Ammon's horn (tissue), 1 donor: ENCODE data around the gene NIPBL.
"Not testable (repeated sequence)": the region's sequence is repeated elsewhere in the genome, so short reads cannot be mapped to it uniquely, and the experiment has no call there.

ENCODE experiments used
- DNase-seq: peaks from one replicate; pipeline ENCODE4 v3.0.0-alpha.2; 2016; ENCODE audit warnings: low spot score

NIPBL gene

GRCh38 chr5:37086466-37087173 is 210.1 kb downstream of the NIPBL start:
- DNase-seq = no peak

- DNase-seq = no peak
Measured at GRCh38 chr5:37088009-37088408, 211.4 kb downstream of the NIPBL start.

GRCh38 chr5:37090123-37090726 is 213.7 kb downstream of the NIPBL start:
- no peak for DNase-seq

GRCh38 chr5:37090781-37091180 is 214.2 kb downstream of the NIPBL start:
- DNase-seq = no peak

- DNase-seq = not testable (repeated sequence)
Measured at GRCh38 chr5:37093795-37094194, 217.2 kb downstream of the NIPBL start.

- DNase-seq = not testable (repeated sequence)
Measured at GRCh38 chr5:37099267-37099666, 222.7 kb downstream of the NIPBL start.

GRCh38 chr5:37103302-37103701 is 226.7 kb downstream of the NIPBL start:
- DNase-seq = no peak

GRCh38 chr5:37109338-37109737 is 232.8 kb downstream of the NIPBL start:
- no peak for DNase-seq

- no peak for DNase-seq
Measured at GRCh38 chr5:37110135-37110534, 233.6 kb downstream of the NIPBL start.

GRCh38 chr5:37111426-37112382 is 235.1 kb downstream of the NIPBL start:
- DNase-seq = no peak

GRCh38 chr5:37112383-37112991 is 235.9 kb downstream of the NIPBL start:
- DNase-seq = no peak
